Neuronal stem cell (in vitro differentiated cells): ENCODE data around the gene KIAA2012.

Source experiments
- DNase-seq: peaks from one replicate; pipeline ENCODE4 v3.0.0-alpha.2; 2013; ENCODE audit warnings: low spot score
- H2AFZ ChIP-seq: one replicate; pipeline ENCODE4 v1.6.1; 2013; ENCODE audit warnings: mild to moderate bottlenecking, low read length, inconsistent platforms
- H2AK5ac ChIP-seq: 2 replicates; pipeline ENCODE4 v1.6.1; 2013; ENCODE audit warnings: low read depth, mild to moderate bottlenecking, inconsistent platforms, low read length, moderate library complexity, mixed read lengths
- H2BK120ac ChIP-seq: 2 replicates; pipeline ENCODE4 v1.6.1; 2013; ENCODE audit warnings: low read depth, mild to moderate bottlenecking, inconsistent platforms, low read length, moderate library complexity, mixed read lengths
- H2BK12ac ChIP-seq: one replicate; pipeline ENCODE4 v1.6.1; 2013; ENCODE audit warnings: low read length, inconsistent platforms
- H2BK15ac ChIP-seq: 2 replicates; pipeline ENCODE4 v1.6.1; 2013; ENCODE audit warnings: mild to moderate bottlenecking, low read length, inconsistent platforms, mixed read lengths
- H2BK5ac ChIP-seq: one replicate; pipeline ENCODE4 v1.6.1; 2013; ENCODE audit warnings: inconsistent platforms, mild to moderate bottlenecking, low read length, moderate library complexity
- H3K14ac ChIP-seq: one replicate; pipeline ENCODE4 v1.6.1; 2013; ENCODE audit warnings: low read length, inconsistent platforms
- H3K18ac ChIP-seq: 2 replicates; pipeline ENCODE4 v1.6.1; 2013; ENCODE audit warnings: low read length, inconsistent platforms
- H3K23ac ChIP-seq: 2 replicates; pipeline ENCODE4 v1.6.1; 2013; ENCODE audit warnings: low read depth, mild to moderate bottlenecking, mixed read lengths, low read length, inconsistent platforms; ENCODE audit not compliant: poor library complexity
- H3K27ac ChIP-seq: replicated peaks from 3 replicates; pipeline ENCODE4 v1.5.1; 2013; ENCODE audit warnings: low read length, inconsistent platforms
- H3K27me3 ChIP-seq, 3 experiments: 2 replicates each; pipeline ENCODE4 v1.6.1; 2013; ENCODE audit warnings: low read length in 3 of 3, mild to moderate bottlenecking in 2 of 3, inconsistent platforms in 1 of 3, low read depth in 1 of 3, mixed read lengths in 1 of 3, moderate library complexity in 1 of 3; ENCODE audit not compliant: control insufficient read depth in 3 of 3, insufficient read depth in 3 of 3
- H3K36me3 ChIP-seq, 2 donors: replicated peaks in 1 of 2; 2 replicates each; pipeline ENCODE4 v1.6.1; 2013; ENCODE audit warnings: low read length in 2 of 2; ENCODE audit not compliant: control insufficient read depth in 2 of 2, insufficient read depth in 2 of 2
- H3K4ac ChIP-seq: 2 replicates; pipeline ENCODE4 v1.6.1; 2013; ENCODE audit warnings: inconsistent platforms, mild to moderate bottlenecking, low read length, moderate library complexity
- H3K4me1 ChIP-seq, 2 donors: 1 replicate in 1 of 2; 2 replicates in 1 of 2; pipeline ENCODE4 v1.6.1; 2013; ENCODE audit warnings: low read length in 2 of 2, low read depth in 1 of 2; ENCODE audit not compliant: control insufficient read depth in 2 of 2, insufficient read depth in 1 of 2
- H3K4me2 ChIP-seq: one replicate; pipeline ENCODE4 v1.6.1; 2013; ENCODE audit warnings: mild to moderate bottlenecking, low read length, inconsistent platforms; ENCODE audit not compliant: insufficient read depth, poor library complexity, severe bottlenecking
- H3K4me3 ChIP-seq, 2 donors: 2 replicates each; pipeline ENCODE4 v1.5.1; 2013; ENCODE audit warnings: low read length in 2 of 2, mild to moderate bottlenecking in 2 of 2, inconsistent platforms in 1 of 2, moderate library complexity in 1 of 2
- H3K79me1 ChIP-seq: one replicate; pipeline ENCODE4 v1.6.1; 2013; ENCODE audit warnings: low read depth, mild to moderate bottlenecking, inconsistent platforms, low read length, moderate library complexity
- H3K9ac ChIP-seq: one replicate; pipeline ENCODE4 v1.6.1; 2013; ENCODE audit warnings: mild to moderate bottlenecking, low read depth, low read length, inconsistent platforms; ENCODE audit not compliant: poor library complexity
- H3K9me3 ChIP-seq, 2 donors: replicated peaks in 1 of 2; 2 replicates each; pipeline versions ENCODE3 to v1.6.1; 2013; ENCODE audit warnings: low read length in 2 of 2, mild to moderate bottlenecking in 2 of 2, inconsistent platforms in 1 of 2, low read depth in 1 of 2, mixed read lengths in 1 of 2, moderate library complexity in 1 of 2; ENCODE audit not compliant: control insufficient read depth in 2 of 2, insufficient read depth in 1 of 2
- H4K8ac ChIP-seq: one replicate; pipeline ENCODE4 v1.6.1; 2013; ENCODE audit warnings: low read depth, mild to moderate bottlenecking, inconsistent platforms, low read length, moderate library complexity
- H4K91ac ChIP-seq: one replicate; pipeline ENCODE4 v1.6.1; 2013; ENCODE audit warnings: low read length, low read depth, mild to moderate bottlenecking, inconsistent platforms; ENCODE audit not compliant: poor library complexity
- WGBS, 2 donors: extraction: QIAGEN DNeasy Blood & Tissue Kit; methylation state at CpG; one replicate each; pipeline ENCODE4 v1.1.7; 2013; ENCODE audit warnings: missing lambda C conversion rate in 2 of 2, mixed read lengths in 1 of 2; ENCODE audit not compliant: insufficient read length in 2 of 2, insufficient replicate concordance in 1 of 2; ENCODE audit errors: extremely low coverage in 2 of 2; 5-methylcytosine and 5-hydroxymethylcytosine counted together

The KIAA2012 gene

GRCh38 chr2:202044777-202045176 lies 28.3 kb upstream of the KIAA2012 start:
- no peak overlapping the region for H2BK5ac ChIP-seq
- H3K14ac ChIP-seq = no peak overlapping the region
- no peak overlapping the region for H2BK12ac ChIP-seq
- H3K9ac ChIP-seq = no peak overlapping the region
- H3K4me1 ChIP-seq = peaks cover 5 to 8% of the 10 kb centered on the region in 2 donors
- no peak overlapping the region for H2BK120ac ChIP-seq
- H3K36me3 ChIP-seq = peaks cover 0 to 2% of the 10 kb centered on the region in 2 donors
- no peak overlapping the region for H3K4ac ChIP-seq
- no peak for DNase-seq
- H2BK15ac ChIP-seq = no peak overlapping the region
- no peak overlapping the region for H3K4me2 ChIP-seq
- no peaks in the 10 kb centered on the region for H3K27me3 ChIP-seq
- H3K27ac ChIP-seq = no peak overlapping the region
- H2AK5ac ChIP-seq = no peak overlapping the region
- no peak overlapping the region for H4K8ac ChIP-seq
- H3K79me1 ChIP-seq = no peaks in the 10 kb centered on the region
- H4K91ac ChIP-seq = no peak overlapping the region
- H3K18ac ChIP-seq = no peak overlapping the region
- H2AFZ ChIP-seq = no peak overlapping the region
- H3K23ac ChIP-seq = no peak overlapping the region
- H3K4me3 ChIP-seq = no peak overlapping the region
- H3K9me3 ChIP-seq = no peaks in the 10 kb centered on the region

DNA sequence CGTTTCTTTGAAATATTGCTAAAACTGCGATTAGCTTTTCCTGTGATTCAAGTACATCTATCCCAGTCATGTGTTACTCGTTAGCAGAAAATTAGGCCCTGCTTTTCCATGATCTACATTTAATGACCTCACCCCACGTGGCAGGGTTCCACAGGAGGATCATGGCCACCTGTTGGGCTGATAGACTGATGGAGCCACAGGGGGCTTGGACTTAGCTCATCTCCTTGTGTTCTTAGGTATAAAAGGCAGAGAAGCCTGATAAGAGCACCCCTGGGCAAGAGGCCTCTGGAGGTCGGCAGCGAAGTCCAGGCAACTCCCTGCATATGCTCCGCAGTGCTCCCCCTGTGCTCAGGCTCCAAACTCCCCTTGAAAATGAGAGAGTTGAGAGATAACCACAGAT lies 26.5 kb upstream of the KIAA2012 start:
- Histone ChIP-seq H3K79me1 (no peaks in the 10 kb centered on the region), H3K27me3 (no peaks in the 10 kb centered on the region), H2AFZ (no peak overlapping the region), H3K9me3 (no peaks in the 10 kb centered on the region), H3K36me3 (no peaks in the 10 kb centered on the region), H3K18ac (no peak overlapping the region), H3K14ac (no peak overlapping the region), H2BK15ac (no peak overlapping the region), H3K9ac (no peak overlapping the region), H3K4me3 (no peak overlapping the region), H3K27ac (no peak overlapping the region), H3K23ac (no peak overlapping the region), H4K91ac (no peak overlapping the region), H2BK120ac (no peak overlapping the region), H3K4me1 (peaks cover 10% of the 10 kb centered on the region in 2 donors), H3K4me2 (no peak overlapping the region), H3K4ac (no peak overlapping the region), H2BK5ac (no peak overlapping the region), H2AK5ac (no peak overlapping the region), H2BK12ac (no peak overlapping the region), H4K8ac (no peak overlapping the region)
- DNase-seq = no peak
- no CpG with 5 or more reads among the region's 7 CpGs for WGBS, 2 donors

- no CpG with 5 or more reads among the region's 2 CpGs for WGBS, 2 donors
Observed at GRCh38 chr2:202049092-202049728, 23.8 kb upstream of the KIAA2012 start.

GRCh38 chr2:202049840-202050239 lies 23.2 kb upstream of the KIAA2012 start:
- H3K9me3 ChIP-seq = no peaks in the 10 kb centered on the region
- no peak overlapping the region for H2AFZ ChIP-seq

More at GRCh38 chr2:202049092-202049728, 23.8 kb upstream of the KIAA2012 start:
- H3K4me3 ChIP-seq = no peak overlapping the region
- H2AFZ ChIP-seq = no peak overlapping the region
- no peak overlapping the region for H3K18ac ChIP-seq
- no peak overlapping the region for H3K4me2 ChIP-seq
- H3K14ac ChIP-seq = no peak overlapping the region
- no peak overlapping the region for H3K4ac ChIP-seq
- no peak overlapping the region for H2BK120ac ChIP-seq
- H3K36me3 ChIP-seq = no peaks in the 10 kb centered on the region
- no peak overlapping the region for H3K23ac ChIP-seq
- no peak for DNase-seq
- no peaks in the 10 kb centered on the region for H3K79me1 ChIP-seq
- no peaks in the 10 kb centered on the region for H3K9me3 ChIP-seq
- peaks cover 12 to 18% of the 10 kb centered on the region in 2 donors for H3K4me1 ChIP-seq
- no peak overlapping the region for H2AK5ac ChIP-seq
- H3K27me3 ChIP-seq = no peaks in the 10 kb centered on the region
- H2BK5ac ChIP-seq = no peak overlapping the region
- H3K27ac ChIP-seq = no peak overlapping the region
- H2BK12ac ChIP-seq = no peak overlapping the region
- H2BK15ac ChIP-seq = no peak overlapping the region
- no peak overlapping the region for H3K9ac ChIP-seq
- H4K8ac ChIP-seq = no peak overlapping the region
- no peak overlapping the region for H4K91ac ChIP-seq

More at GRCh38 chr2:202049840-202050239, 23.2 kb upstream of the KIAA2012 start:
- Histone ChIP-seq H3K9ac (no peak overlapping the region), H3K14ac (no peak overlapping the region), H2AK5ac (no peak overlapping the region), H3K4me3 (no peak overlapping the region), H3K79me1 (no peaks in the 10 kb centered on the region), H3K36me3 (no peaks in the 10 kb centered on the region), H2BK5ac (no peak overlapping the region), H3K4me2 (no peak overlapping the region), H3K4ac (no peak overlapping the region), H3K23ac (no peak overlapping the region), H3K27me3 (no peaks in the 10 kb centered on the region), H4K8ac (no peak overlapping the region), H2BK120ac (no peak overlapping the region), H3K27ac (no peak overlapping the region), H3K4me1 (peaks cover 13 to 18% of the 10 kb centered on the region in 2 donors), H3K18ac (no peak overlapping the region), H2BK12ac (no peak overlapping the region), H2BK15ac (no peak overlapping the region), H4K91ac (no peak overlapping the region)
- no CpG with 5 or more reads among the region's 1 CpG for WGBS, 2 donors
- no peak for DNase-seq
